ENCODE data around the gene ABCC8.

GRCh38 chr11:17471501-17471900 lies 5.1 kb downstream of the ABCC8 start:
- no peak for TF ChIP-seq CTCF (IDR thresholded peaks at IDR 0.05; ENCODE audit: extremely low read depth in 1 of 2, insufficient read depth in 1 of 2, low read depth in 1 of 2, low read length in 2 of 2)
- TF ChIP-seq EZH2 (IDR thresholded peaks at IDR 0.05; ENCODE audit: borderline replicate concordance, low read depth, low read length, severe bottlenecking) = no peak
- no peak for TF ChIP-seq JUN (IDR thresholded peaks at IDR 0.05; ENCODE audit: borderline replicate concordance, insufficient read depth, insufficient read length, low read depth)
- TF ChIP-seq POLR2A (IDR thresholded peaks at IDR 0.05; ENCODE audit: low read depth, low read length) = no peak
- no peak for TF ChIP-seq POLR2AphosphoS5 (IDR thresholded peaks at IDR 0.05; ENCODE audit: insufficient read depth, low read depth, low read length)
- TF ChIP-seq FOS (IDR thresholded peaks at IDR 0.05; ENCODE audit: borderline replicate concordance, insufficient read depth, low read length) = no peak

Measured in endothelial cell of umbilical vein (primary cell).